ENCODE data around the gene SLC25A24. TPM values are rescaled to one million over a fixed set of nuclear protein-coding genes. Genes with fewer than 3 reads are reported as not detected.

The SLC25A24 gene
- total and polyA plus RNA-seq, 9 donors, result 13.9 to 32.7 (median 27.6) TPM

GRCh38 chr1:108158893-108159453, 41.2 kb downstream of the SLC25A24 start:
- Histone ChIP-seq H3K9me3 (no peaks in the 10 kb centered on the region), H3K4me1 (ENCODE audit: insufficient read depth) (no peaks in the 10 kb centered on the region), H3K27me3 (peaks cover 2% of the 10 kb centered on the region), H3K4me3 (no peak overlapping the region), H3K27ac (no peak overlapping the region), H3K36me3 (no peaks in the 10 kb centered on the region)
- TF ChIP-seq POLR2A (IDR thresholded peaks at IDR 0.05) (no peak), EP300 (IDR thresholded peaks at IDR 0.05) (no peak), CTCF (IDR thresholded peaks at IDR 0.05) (no peak)
- intact Hi-C loops (cut with DNase I), result no loop called here
- DNase-seq, result no peak
- 95 to 98% (median 97%) methylated on average over 7 of the region's 7 CpGs for WGBS, 3 donors

- Histone ChIP-seq H3K36me3 (no peaks in the 10 kb centered on the region), H3K27ac (no peak overlapping the region), H3K4me3 (no peak overlapping the region), H3K4me1 (ENCODE audit: insufficient read depth) (no peaks in the 10 kb centered on the region), H3K27me3 (peaks cover 2% of the 10 kb centered on the region), H3K9me3 (no peaks in the 10 kb centered on the region)
- WGBS, 3 donors, result 73 to 85% (median 73%) methylated on average over 4 of the region's 4 CpGs
- TF ChIP-seq CTCF (IDR thresholded peaks at IDR 0.05), result no peak
- DNase-seq, result no peak
- intact Hi-C loops (cut with DNase I), result no loop called here
These were observed 45.8 kb downstream of the SLC25A24 start for GRCh38 chr1:108154314-108154713.

GRCh38 chr1:108152782-108153222, 47.3 kb downstream of the SLC25A24 start:
- intact Hi-C loops (cut with DNase I), result no loop called here
- H3K27me3 ChIP-seq, result no peaks in the 10 kb centered on the region
- no peaks in the 10 kb centered on the region for H3K9me3 ChIP-seq
- WGBS, 3 donors, result 88 to 94% (median 89%) methylated on average over 1 of the region's 1 CpG
- H3K36me3 ChIP-seq, result no peaks in the 10 kb centered on the region
- H3K4me3 ChIP-seq, result no peak overlapping the region
- TF ChIP-seq POLR2A (IDR thresholded peaks at IDR 0.05), result no peak
- TF ChIP-seq CTCF (IDR thresholded peaks at IDR 0.05), result no peak
- TF ChIP-seq EP300 (IDR thresholded peaks at IDR 0.05), result no peak
- DNase-seq, result no peak
- H3K4me1 ChIP-seq (ENCODE audit: insufficient read depth), result no peaks in the 10 kb centered on the region
- no peak overlapping the region for H3K27ac ChIP-seq

GRCh38 chr1:108151548-108151947, 48.6 kb downstream of the SLC25A24 start:
- H3K27me3 ChIP-seq, result no peaks in the 10 kb centered on the region
- H3K36me3 ChIP-seq, result no peaks in the 10 kb centered on the region
- H3K9me3 ChIP-seq, result no peaks in the 10 kb centered on the region
- WGBS, 3 donors, result 96 to 98% (median 97%) methylated on average over 1 of the region's 1 CpG
- intact Hi-C loops (cut with DNase I), result no loop called here
- TF ChIP-seq POLR2A (IDR thresholded peaks at IDR 0.05), result no peak
- no peak for TF ChIP-seq CTCF (IDR thresholded peaks at IDR 0.05)
- TF ChIP-seq EP300 (IDR thresholded peaks at IDR 0.05), result no peak
- H3K4me3 ChIP-seq, result no peak overlapping the region
- DNase-seq, result no peak
- no peaks in the 10 kb centered on the region for H3K4me1 ChIP-seq (ENCODE audit: insufficient read depth)
- no peak overlapping the region for H3K27ac ChIP-seq

All from ovary (tissue), 9 donors.